Mesodermal cell (in vitro differentiated cells): Measurements from ENCODE around the gene POLH.
A peak's percentile ranks its signal among the peaks of the same experiment; 100 is the strongest.
"Not testable (repeated sequence)": the region's sequence is repeated elsewhere in the genome, so short reads cannot be mapped to it uniquely, and the experiment has no call there.

ENCODE experiments used
- H3K27ac ChIP-seq: 2 replicates; pipeline ENCODE4 v1.7.0; 2013; ENCODE audit warnings: mild to moderate bottlenecking, low read depth, low read length, moderate library complexity; ENCODE audit not compliant: severe bottlenecking
- H3K36me3 ChIP-seq: 2 replicates; pipeline ENCODE4 v1.7.1; 2013; ENCODE audit warnings: mild to moderate bottlenecking, low read length, moderate library complexity; ENCODE audit not compliant: control insufficient read depth, insufficient read depth
- H3K4me1 ChIP-seq: one replicate; pipeline ENCODE4 v1.7.1; 2013; ENCODE audit warnings: mild to moderate bottlenecking, low read length; ENCODE audit not compliant: insufficient read depth, control insufficient read depth, poor library complexity, severe bottlenecking
- H3K4me3 ChIP-seq: 2 replicates; pipeline ENCODE4 v1.7.0; 2013; ENCODE audit warnings: low read length, control low read depth, mild to moderate bottlenecking; ENCODE audit not compliant: insufficient read depth, poor library complexity, severe bottlenecking; ENCODE audit errors: extremely low read depth
- H3K9me3 ChIP-seq: 2 replicates; pipeline ENCODE4 v1.7.1; 2013; ENCODE audit warnings: mild to moderate bottlenecking, low read length, moderate library complexity; ENCODE audit not compliant: control insufficient read depth
- WGBS, 2 experiments: methylation state at CpG; one replicate each; pipeline ENCODE4 v1.1.5; 2013; ENCODE audit warnings: missing lambda C conversion rate in 2 of 2; ENCODE audit not compliant: insufficient coverage in 2 of 2; 5-methylcytosine and 5-hydroxymethylcytosine counted together

Gene POLH

DNA sequence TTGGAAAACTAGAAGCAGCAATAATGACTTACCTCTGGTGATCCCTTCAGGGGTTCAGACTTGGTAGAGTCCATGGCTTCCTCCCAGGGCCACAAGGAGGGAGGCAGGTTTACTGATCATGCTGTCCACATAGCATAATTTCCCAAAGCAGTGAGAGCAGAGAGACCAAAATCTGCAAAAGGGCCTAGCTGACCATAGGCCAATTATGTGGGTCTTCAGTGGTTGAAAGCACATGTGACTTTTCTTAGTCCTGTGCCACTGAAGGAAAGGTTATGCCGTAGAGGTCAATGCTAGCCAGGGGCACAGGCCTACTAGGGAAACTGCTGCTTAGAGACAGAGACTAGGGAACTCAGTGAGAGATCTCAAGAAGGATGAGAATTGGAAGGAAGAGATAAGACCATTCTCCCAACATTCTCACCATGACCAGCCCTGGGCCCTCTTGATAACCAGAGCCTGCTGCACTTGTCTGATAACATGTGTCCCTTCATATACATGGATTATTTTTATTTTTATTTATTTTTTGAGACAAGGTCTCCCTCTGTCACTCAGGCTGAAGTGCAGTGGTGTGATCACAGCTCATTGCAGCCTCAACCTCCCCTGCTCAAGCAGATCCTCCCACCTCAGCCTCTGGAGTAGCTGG, 55.1 kb downstream of the POLH start:
- peaks cover 16% of the 10 kb centered on the region for H3K36me3 ChIP-seq
- peak overlapping the region; percentile 99 for H3K27ac ChIP-seq
- WGBS, 2 experiments = 89% methylated on average over 1 of the region's 1 CpG; no CpG with 5 or more reads in 1 of the 2 experiments
- peaks cover 14% of the 10 kb centered on the region for H3K4me1 ChIP-seq
- H3K4me3 ChIP-seq = no peak overlapping the region
- H3K9me3 ChIP-seq = no peaks in the 10 kb centered on the region

DNA sequence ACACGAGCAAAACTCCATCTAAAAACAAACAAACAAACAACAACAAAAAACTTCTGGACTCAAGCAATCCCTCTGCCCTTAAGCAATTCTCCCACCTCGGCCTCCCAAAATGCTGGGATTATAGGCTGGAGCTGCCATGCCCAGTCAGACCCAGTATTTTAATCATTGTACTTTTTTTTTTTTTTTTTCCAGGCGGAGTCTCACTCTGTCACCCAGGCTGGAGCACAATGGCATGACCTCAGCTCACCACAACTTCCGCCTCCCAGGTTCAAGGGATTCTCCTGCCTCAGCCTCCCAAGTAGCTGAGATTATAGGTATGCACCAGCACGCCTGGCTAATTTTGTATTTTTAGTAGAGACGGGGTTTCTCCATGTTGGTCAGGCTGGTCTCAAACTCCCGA, 57.0 kb downstream of the POLH start:
- not testable (repeated sequence) for H3K27ac ChIP-seq, H3K4me3 ChIP-seq, H3K4me1 ChIP-seq, H3K9me3 ChIP-seq
- peaks cover 17% of the 10 kb centered on the region for H3K36me3 ChIP-seq
- WGBS, 2 experiments = 93% methylated on average over 5 to 6 of the region's 7 CpGs

DNA sequence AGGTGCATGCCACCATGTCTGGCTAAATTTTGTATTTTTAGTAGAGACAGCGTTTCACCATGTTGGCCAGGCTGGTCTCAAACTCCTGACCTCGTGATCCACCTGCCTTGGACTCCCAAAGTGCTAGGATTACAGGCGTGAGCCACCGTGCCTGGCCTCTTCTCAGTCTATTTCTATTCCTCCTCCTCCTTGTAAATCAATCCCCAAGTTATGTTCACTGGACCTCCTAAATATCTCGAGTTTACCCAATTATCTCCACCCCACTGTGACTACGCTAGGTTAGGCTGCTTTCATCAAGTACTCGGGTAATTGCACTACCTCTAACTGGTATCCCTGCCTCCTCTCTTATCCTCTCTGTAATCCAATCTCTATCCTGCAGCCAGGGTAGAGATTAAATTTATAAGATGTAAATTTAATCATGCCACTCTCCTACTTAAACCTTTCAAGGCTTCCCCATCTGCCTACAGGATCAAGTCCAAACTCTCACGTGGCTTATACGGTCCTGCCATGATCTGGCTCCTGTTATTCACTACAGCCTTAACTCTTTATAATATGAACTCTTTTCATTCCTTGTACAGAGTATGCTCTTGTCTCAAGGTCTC, 58.8 kb downstream of the POLH start:
- H3K4me1 ChIP-seq = peaks cover 18% of the 10 kb centered on the region
- peaks cover 35% of the 10 kb centered on the region for H3K36me3 ChIP-seq
- no peak overlapping the region for H3K4me3 ChIP-seq
- 95 to 96% methylated on average over 6 to 8 of the region's 9 CpGs for WGBS, 2 experiments
- no peaks in the 10 kb centered on the region for H3K9me3 ChIP-seq
- H3K27ac ChIP-seq = no peak overlapping the region

DNA sequence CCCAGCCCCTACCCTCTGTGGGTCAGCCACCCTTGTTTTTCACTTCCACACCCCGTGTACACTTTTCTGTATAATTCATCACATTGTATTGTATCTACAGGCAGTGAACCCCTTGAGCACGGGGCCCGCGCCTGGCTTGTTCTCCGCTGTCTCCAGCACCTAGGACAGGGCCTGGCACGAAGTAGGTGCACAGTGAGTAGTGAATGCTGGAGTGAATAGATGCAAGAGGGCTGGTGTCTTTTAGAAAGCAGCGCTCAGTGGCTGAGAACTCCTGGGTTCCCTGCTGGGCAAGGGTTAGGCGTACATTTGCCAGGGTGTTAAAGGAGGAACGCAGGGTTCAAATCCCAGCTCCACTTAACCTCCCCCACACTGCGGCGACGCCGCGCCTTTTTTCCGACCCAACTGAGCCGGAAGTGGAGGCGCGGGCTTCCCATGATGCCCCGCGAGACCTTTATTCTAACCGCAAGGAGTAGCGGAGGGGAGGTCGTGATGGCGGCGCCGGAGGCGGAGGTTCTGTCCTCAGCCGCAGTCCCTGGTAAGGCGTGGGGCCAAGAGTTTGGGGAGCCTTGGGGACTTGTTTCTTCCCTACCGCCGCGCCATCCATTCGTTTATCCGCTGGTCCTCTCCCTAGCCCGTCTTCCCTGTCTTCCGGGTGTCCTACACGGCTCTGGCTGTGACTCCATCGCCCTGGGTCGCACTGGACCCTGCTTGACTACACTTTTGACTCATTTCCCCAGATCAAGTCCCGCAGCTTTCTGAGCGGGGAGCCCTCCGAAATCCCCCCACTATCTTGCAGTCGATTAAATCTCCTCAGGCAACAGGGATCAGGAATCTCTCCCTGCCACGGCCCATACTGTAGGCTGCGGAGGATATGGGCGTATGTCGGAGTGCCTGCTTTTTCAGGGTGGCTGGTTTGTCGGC, 59.7 kb downstream of the POLH start, which contains the start of gene MAD2L1BP:
Gene MAD2L1BP, plus strand, starts transcription at position 454 of the 921 bp plus-strand sequence. Its CDS starts 36 bp downstream, at position 490.
- no peaks in the 10 kb centered on the region for H3K9me3 ChIP-seq
- H3K36me3 ChIP-seq = peaks cover 43% of the 10 kb centered on the region
- H3K4me1 ChIP-seq = peaks cover 23% of the 10 kb centered on the region
- H3K4me3 ChIP-seq = peak within 1 kb of the TSS; percentile 82
- peak within 1 kb of the TSS; percentile 53 for H3K27ac ChIP-seq
- 10 to 14% methylated on average over 23 to 44 of the region's 48 CpGs for WGBS, 2 experiments

DNA sequence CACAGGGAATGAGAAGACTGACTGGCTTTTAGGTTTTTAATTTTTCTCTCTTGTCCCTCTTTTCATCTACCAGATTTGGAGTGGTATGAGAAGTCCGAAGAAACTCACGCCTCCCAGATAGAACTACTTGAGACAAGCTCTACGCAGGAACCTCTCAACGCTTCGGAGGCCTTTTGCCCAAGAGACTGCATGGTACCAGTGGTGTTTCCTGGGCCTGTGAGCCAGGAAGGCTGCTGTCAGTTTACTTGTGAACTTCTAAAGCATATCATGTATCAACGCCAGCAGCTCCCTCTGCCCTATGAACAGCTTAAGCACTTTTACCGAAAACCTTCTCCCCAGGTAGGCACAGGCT, 60.3 kb downstream of the POLH start:
- 25 to 28% methylated on average over 3 to 5 of the region's 7 CpGs for WGBS, 2 experiments
- Histone ChIP-seq H3K4me1 (peaks cover 20% of the 10 kb centered on the region), H3K27ac (peak overlapping the region; percentile 23), H3K36me3 (peaks cover 49% of the 10 kb centered on the region), H3K9me3 (no peaks in the 10 kb centered on the region), H3K4me3 (peak overlapping the region; percentile 82)

DNA sequence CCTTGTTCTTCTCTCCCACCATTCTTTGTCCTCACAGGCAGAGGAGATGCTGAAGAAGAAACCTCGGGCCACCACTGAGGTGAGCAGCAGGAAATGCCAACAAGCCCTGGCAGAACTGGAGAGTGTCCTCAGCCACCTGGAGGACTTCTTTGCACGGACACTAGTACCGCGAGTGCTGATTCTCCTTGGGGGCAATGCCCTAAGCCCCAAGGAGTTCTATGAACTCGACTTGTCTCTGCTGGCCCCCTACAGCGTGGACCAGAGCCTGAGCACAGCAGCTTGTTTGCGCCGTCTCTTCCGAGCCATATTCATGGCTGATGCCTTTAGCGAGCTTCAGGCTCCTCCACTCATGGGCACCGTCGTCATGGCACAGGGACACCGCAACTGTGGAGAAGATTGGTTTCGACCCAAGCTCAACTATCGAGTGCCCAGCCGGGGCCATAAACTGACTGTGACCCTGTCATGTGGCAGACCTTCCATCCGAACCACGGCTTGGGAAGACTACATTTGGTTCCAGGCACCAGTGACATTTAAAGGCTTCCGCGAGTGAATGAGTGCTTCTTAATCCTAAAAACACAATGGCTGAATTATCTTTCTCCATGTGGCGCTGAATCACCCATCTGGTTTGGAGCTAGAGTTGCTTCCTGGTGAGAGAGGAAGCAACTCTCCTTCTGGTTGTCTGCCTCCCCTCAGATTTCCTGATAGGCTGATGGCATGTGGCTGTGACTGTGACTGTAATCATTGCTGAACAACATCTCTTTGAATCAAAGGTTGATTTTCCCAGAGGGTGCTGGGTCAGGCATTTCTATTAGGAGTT, 64.2 kb downstream of the POLH start:
- Histone ChIP-seq H3K36me3 (peaks cover 70% of the 10 kb centered on the region), H3K27ac (peak overlapping the region; percentile 31), H3K4me3 (no peak overlapping the region), H3K4me1 (peaks cover 24% of the 10 kb centered on the region), H3K9me3 (no peaks in the 10 kb centered on the region)
- WGBS, 2 experiments = 97 to 99% methylated on average over 20 of the region's 21 CpGs

DNA sequence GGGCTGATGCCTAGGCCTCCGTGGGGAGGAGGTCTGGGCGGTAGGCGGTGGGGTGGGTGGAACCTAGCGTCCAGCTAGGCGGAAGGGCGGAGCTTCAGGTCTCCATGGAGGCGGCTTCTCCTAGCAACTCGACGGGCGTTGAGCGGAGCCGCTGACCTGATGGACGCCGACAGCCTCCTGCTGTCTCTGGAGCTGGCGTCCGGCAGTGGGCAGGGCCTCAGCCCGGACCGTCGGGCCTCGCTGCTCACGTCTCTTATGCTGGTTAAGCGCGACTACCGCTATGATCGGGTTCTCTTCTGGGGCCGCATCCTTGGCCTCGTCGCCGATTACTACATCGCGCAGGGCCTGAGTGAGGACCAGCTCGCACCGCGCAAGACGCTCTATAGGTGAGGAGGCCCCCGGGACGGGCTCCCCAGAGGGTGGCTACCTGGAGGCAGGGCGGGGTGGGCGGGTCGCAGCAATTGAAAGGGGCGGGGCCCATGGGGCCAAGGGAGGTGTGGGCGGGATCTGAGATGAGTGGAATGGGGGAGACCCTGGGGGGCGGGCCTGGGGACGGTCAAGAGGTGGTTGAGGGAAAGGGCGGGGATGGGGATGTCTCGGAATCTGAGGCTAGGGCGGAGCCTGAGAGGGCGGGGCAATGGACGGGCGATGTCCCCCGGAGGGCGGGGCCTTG, 69.1 kb downstream of the POLH start, which contains the start of gene RSPH9:
Gene RSPH9, plus strand, starts transcription at position 97 of the 673 bp plus-strand sequence. Its CDS starts 63 bp downstream, at position 160.
- H3K9me3 ChIP-seq = no peaks in the 10 kb centered on the region
- peak within 1 kb of the TSS; percentile 46 for H3K4me3 ChIP-seq
- H3K36me3 ChIP-seq = peaks cover 32% of the 10 kb centered on the region
- WGBS, 2 experiments = 1 to 4% methylated on average over 23 to 44 of the region's 52 CpGs
- H3K27ac ChIP-seq = peak within 1 kb of the TSS; percentile 62
- peaks cover 14% of the 10 kb centered on the region for H3K4me1 ChIP-seq

DNA sequence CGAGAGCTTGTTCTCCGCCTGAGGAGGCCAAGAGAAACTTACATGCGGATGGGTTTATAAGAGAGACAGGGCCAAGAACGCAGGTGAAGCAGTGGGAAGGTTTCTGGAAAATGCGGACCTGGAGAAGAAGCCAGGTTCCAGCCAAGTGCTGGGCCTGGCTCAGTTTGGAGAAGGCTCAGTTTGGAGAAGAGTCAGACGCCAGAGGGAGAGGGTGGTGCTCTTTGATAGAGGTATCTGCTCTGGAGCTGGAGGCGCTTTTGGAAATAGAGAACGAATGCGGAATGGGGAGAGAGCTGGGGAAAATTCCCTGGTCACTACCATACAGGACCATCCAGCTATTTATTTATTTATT, 69.6 kb downstream of the POLH start:
- H3K9me3 ChIP-seq = no peaks in the 10 kb centered on the region
- 6 to 7% methylated on average over 4 to 5 of the region's 9 CpGs for WGBS, 2 experiments
- H3K36me3 ChIP-seq = peaks cover 27% of the 10 kb centered on the region
- no peak overlapping the region for H3K27ac ChIP-seq
- peaks cover 12% of the 10 kb centered on the region for H3K4me1 ChIP-seq
- peak overlapping the region; percentile 46 for H3K4me3 ChIP-seq

DNA sequence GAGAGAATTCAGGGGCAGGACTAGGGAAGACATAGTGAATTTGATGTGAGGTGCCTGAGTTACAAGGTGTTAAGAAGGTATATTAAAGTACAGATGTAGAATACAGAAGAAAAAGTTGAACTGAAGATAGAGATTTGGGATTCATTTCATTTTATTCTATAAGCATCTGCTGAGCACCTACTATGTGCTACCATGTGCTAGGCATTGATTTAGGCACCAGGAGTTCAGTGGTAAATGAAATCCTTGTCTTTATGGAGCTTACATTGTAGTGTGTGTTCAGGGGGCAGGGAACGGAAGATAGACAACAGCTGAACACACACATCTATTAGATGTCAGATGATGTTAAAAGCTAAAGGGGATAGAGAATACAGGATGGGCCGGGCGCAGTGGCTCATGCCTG, 71.6 kb downstream of the POLH start:
- Histone ChIP-seq H3K27ac (no peak overlapping the region), H3K4me3 (no peak overlapping the region), H3K36me3 (peaks cover 7% of the 10 kb centered on the region), H3K9me3 (no peaks in the 10 kb centered on the region), H3K4me1 (peaks cover 12% of the 10 kb centered on the region)
- WGBS, 2 experiments = 92% methylated on average over 2 of the region's 3 CpGs; no CpG with 5 or more reads in 1 of the 2 experiments

DNA sequence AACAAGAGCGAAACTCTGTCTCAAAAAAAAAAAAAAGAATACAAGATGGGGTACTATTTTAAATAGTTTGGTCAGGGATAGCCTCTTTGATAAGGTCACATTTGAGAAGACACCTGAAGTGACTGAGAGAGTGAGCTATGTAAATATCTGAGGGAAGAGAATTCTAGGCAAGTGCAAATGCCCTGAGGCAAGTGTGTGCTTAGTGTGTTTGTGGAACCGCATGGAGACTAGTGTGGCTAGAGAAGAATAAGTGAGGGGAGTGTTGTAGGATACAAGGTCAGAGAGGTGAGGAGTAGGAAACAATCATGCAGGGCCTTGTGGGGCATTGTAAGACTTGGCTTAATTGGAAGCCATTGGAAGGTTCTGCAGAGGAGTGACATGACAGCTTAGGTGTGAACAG, 72.3 kb downstream of the POLH start:
- peaks cover 2% of the 10 kb centered on the region for H3K36me3 ChIP-seq
- H3K4me3 ChIP-seq = no peak overlapping the region
- peaks cover 12% of the 10 kb centered on the region for H3K4me1 ChIP-seq
- WGBS, 2 experiments = 83 to 95% methylated on average over 1 to 2 of the region's 2 CpGs
- no peak overlapping the region for H3K27ac ChIP-seq
- H3K9me3 ChIP-seq = no peaks in the 10 kb centered on the region
